ENCODE results near the gene ZNF786. TPM values are rescaled to one million over a fixed set of nuclear protein-coding genes. Genes with fewer than 3 reads are reported as not detected.

Gene ZNF786
- total RNA-seq, 1 experiment from 2014 or later: 10.1 TPM

DNA sequence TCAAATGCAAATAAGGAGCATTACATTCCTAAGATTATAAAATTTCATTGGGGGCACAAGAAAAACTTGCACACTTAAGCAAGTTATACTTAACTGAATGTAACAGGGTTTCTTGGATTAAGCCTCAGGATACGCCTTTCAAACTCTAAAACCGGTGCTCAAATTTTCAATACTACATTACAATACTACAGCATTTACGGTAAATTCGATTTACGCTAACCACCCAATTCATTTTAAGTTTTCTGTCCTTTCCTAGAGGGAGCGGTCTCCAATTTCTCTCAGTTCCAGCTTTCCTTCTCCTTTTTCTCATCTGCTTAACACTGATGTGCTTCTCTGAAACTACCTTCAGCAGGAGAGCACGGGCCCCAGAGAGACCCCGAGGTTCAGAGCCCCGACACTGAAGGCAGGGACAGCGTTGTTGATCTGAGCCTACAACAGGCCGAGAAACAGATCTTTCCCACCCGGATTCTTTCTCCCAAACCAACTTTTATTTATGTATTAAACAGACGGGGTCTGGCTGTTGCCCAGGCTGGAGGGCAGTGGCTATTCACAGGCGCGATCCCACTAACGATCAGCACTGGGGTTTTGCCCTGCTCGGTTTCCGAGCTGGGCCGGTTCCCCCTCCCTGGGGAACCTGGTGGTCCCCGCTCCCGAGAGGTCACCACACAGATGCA lies 34.8 kb upstream of the ZNF786 start:
- in situ Hi-C loops (cut with HindIII; ENCODE audit: low pct_unique_long_range_greater_than_20kb, low sequenced_read_pairs): no loop called here
- no peak for DNase-seq (ENCODE audit: low read depth, low spot score)
- Histone ChIP-seq H3K4me1 (ENCODE audit: control insufficient read depth, insufficient read depth, low read length) (peaks cover 5% of the 10 kb centered on the region), H3K9me3 (ENCODE audit: control insufficient read depth, insufficient read depth, low read depth, low read length) (peaks cover 2% of the 10 kb centered on the region; the same call in 1 of the 2 replicates), H3K27ac (ENCODE audit: low read length) (peak overlapping the region; percentile 86), H3K36me3 (ENCODE audit: control insufficient read depth, insufficient read depth, low read length) (peaks cover 3% of the 10 kb centered on the region; the same call in 1 of the 2 replicates), H3K27me3 (ENCODE audit: control insufficient read depth, insufficient read depth, low read length) (no peaks in the 10 kb centered on the region), H3K4me3 (ENCODE audit: low read depth in 2 of 2, low read length in 2 of 2) (peak overlapping the region; percentile 86 to 88)
- TSS peak; percentile 87 for BruUV-seq (replicated peaks)
- ChIA-PET POLR2A (no interaction called here), CTCF (interaction anchor here (0.6 to 1.0 kb wide), 3 partner anchors 22 to 107 kb away, joined by 3 to 4 read pairs (median 3); partner anchors contain the start of gene ZNF398)
- TF ChIP-seq, protein P1, sequence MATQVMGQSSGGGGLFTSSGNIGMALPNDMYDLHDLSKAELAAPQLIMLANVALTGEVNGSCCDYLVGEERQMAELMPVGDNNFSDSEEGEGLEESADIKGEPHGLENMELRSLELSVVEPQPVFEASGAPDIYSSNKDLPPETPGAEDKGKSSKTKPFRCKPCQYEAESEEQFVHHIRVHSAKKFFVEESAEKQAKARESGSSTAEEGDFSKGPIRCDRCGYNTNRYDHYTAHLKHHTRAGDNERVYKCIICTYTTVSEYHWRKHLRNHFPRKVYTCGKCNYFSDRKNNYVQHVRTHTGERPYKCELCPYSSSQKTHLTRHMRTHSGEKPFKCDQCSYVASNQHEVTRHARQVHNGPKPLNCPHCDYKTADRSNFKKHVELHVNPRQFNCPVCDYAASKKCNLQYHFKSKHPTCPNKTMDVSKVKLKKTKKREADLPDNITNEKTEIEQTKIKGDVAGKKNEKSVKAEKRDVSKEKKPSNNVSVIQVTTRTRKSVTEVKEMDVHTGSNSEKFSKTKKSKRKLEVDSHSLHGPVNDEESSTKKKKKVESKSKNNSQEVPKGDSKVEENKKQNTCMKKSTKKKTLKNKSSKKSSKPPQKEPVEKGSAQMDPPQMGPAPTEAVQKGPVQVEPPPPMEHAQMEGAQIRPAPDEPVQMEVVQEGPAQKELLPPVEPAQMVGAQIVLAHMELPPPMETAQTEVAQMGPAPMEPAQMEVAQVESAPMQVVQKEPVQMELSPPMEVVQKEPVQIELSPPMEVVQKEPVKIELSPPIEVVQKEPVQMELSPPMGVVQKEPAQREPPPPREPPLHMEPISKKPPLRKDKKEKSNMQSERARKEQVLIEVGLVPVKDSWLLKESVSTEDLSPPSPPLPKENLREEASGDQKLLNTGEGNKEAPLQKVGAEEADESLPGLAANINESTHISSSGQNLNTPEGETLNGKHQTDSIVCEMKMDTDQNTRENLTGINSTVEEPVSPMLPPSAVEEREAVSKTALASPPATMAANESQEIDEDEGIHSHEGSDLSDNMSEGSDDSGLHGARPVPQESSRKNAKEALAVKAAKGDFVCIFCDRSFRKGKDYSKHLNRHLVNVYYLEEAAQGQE (IDR thresholded peaks at IDR 0.05; ENCODE audit: insufficient read depth in 1 of 2, low read depth in 2 of 2, low read length in 1 of 2): no peak
- no peak for TF ChIP-seq TCF7L2 (IDR thresholded peaks at IDR 0.05; ENCODE audit: low read depth, low read length)
- TF ChIP-seq POLR2AphosphoS5 (IDR thresholded peaks at IDR 0.05; ENCODE audit: low read depth, low read length): no peak
- TF ChIP-seq, protein P2, sequence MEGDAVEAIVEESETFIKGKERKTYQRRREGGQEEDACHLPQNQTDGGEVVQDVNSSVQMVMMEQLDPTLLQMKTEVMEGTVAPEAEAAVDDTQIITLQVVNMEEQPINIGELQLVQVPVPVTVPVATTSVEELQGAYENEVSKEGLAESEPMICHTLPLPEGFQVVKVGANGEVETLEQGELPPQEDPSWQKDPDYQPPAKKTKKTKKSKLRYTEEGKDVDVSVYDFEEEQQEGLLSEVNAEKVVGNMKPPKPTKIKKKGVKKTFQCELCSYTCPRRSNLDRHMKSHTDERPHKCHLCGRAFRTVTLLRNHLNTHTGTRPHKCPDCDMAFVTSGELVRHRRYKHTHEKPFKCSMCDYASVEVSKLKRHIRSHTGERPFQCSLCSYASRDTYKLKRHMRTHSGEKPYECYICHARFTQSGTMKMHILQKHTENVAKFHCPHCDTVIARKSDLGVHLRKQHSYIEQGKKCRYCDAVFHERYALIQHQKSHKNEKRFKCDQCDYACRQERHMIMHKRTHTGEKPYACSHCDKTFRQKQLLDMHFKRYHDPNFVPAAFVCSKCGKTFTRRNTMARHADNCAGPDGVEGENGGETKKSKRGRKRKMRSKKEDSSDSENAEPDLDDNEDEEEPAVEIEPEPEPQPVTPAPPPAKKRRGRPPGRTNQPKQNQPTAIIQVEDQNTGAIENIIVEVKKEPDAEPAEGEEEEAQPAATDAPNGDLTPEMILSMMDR (IDR thresholded peaks at IDR 0.05): no peak
- no peak for TF ChIP-seq SIN3A (IDR thresholded peaks at IDR 0.05; ENCODE audit: borderline replicate concordance, insufficient read depth, low read depth, low read length)
- intact Hi-C loops (cut with micrococcal nuclease; ENCODE audit: unreplicated experiment): no loop called here
- no peak for ATAC-seq

DNA sequence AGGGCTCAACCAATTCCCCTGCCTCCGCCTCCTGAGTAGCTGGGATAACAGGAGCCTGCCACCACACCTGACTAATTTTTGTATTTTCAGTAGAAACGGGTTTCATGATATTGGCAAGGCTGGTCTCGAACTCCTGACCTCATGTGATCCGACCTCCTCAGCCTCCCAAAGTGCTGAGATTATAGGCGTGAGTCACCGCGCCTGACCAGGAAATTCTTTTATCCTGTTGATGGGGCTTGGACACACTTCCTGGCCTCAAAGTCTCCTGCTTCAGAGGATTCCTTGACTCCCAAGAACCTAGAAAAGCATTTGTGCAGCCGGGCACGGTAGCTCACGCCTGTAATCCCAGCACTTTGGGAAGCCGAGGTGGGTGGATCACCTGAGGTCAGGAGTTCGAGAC lies 19.5 kb upstream of the ZNF786 start:
- Histone ChIP-seq H3K4me1 (ENCODE audit: control insufficient read depth, insufficient read depth, low read length) (no peaks in the 10 kb centered on the region), H3K27me3 (ENCODE audit: control insufficient read depth, insufficient read depth, low read length) (no peaks in the 10 kb centered on the region), H3K27ac (ENCODE audit: low read length) (no peak overlapping the region), H3K36me3 (ENCODE audit: control insufficient read depth, insufficient read depth, low read length) (no peaks in the 10 kb centered on the region), H3K9me3 (ENCODE audit: control insufficient read depth, insufficient read depth, low read depth, low read length) (no peaks in the 10 kb centered on the region), H3K4me3 (ENCODE audit: low read depth in 2 of 2, low read length in 2 of 2) (no peak overlapping the region)
- no peak for ATAC-seq
- in situ Hi-C loops (cut with HindIII; ENCODE audit: low pct_unique_long_range_greater_than_20kb, low sequenced_read_pairs): no loop called here
- no TSS peak for BruUV-seq (replicated peaks)
- ChIA-PET POLR2A (no interaction called here), CTCF (no interaction called here)
- DNase-seq (ENCODE audit: low read depth, low spot score): no peak
- intact Hi-C loops (cut with micrococcal nuclease; ENCODE audit: unreplicated experiment): no loop called here
- no peak for TF ChIP-seq SIN3A (IDR thresholded peaks at IDR 0.05; ENCODE audit: borderline replicate concordance, insufficient read depth, low read depth, low read length)
- TF ChIP-seq, protein P2 (IDR thresholded peaks at IDR 0.05): no peak
- TF ChIP-seq TCF7L2 (IDR thresholded peaks at IDR 0.05; ENCODE audit: low read depth, low read length): no peak
